GM23338 (cell line): ENCODE results near the gene RMND1. TPM values are rescaled to one million over a fixed set of nuclear protein-coding genes. Genes with fewer than 3 reads are reported as not detected.

Experiments used
- ATAC-seq: fragments of 200-7000 bp; cut with Tn5 transposase; 3 replicates; pipeline ENCODE4 v1.9.1; 2020
- DNase-seq: peaks from one replicate; pipeline ENCODE4 v3.0.0-alpha.2; 2015; ENCODE audit warnings: low spot score
- H2AFZ ChIP-seq: fragments of 200-600 bp; sonication (generic); 2 replicates; pipeline ENCODE4 v1.8.0; 2016; ENCODE audit warnings: antibody characterized with exemption, mild to moderate bottlenecking, moderate library complexity
- H3F3A ChIP-seq: fragments of 200-600 bp; sonication (generic); replicated peaks from 2 replicates; pipeline ENCODE4 v1.8.0; 2017; ENCODE audit warnings: antibody characterized with exemption, mixed run types, low read depth
- H3K27ac ChIP-seq: fragments of 200-600 bp; sonication (generic); 2 replicates; pipeline ENCODE4 v1.6.1; 2016; ENCODE audit warnings: low read depth
- H3K27me3 ChIP-seq: fragments of 200-600 bp; sonication (generic); 2 replicates; pipeline ENCODE4 v1.8.0; 2016; ENCODE audit warnings: mild to moderate bottlenecking, mixed run types, moderate library complexity; ENCODE audit not compliant: insufficient read depth
- H3K36me3 ChIP-seq: fragments of 200-600 bp; sonication (generic); 2 replicates; pipeline ENCODE4 v1.8.0; 2016; ENCODE audit warnings: mild to moderate bottlenecking; ENCODE audit not compliant: insufficient read depth
- H3K4me1 ChIP-seq: fragments of 200-600 bp; sonication (generic); 2 replicates; pipeline ENCODE4 v1.8.0; 2016; ENCODE audit warnings: mild to moderate bottlenecking, moderate library complexity; ENCODE audit not compliant: insufficient read depth
- H3K4me2 ChIP-seq: fragments of 200-600 bp; sonication (generic); 2 replicates; pipeline ENCODE4 v1.7.1; 2017; ENCODE audit warnings: mixed run types
- H3K4me3 ChIP-seq: fragments of 200-600 bp; sonication (generic); 2 replicates; pipeline ENCODE4 v1.6.1; 2016; ENCODE audit warnings: mixed run types
- H3K79me2 ChIP-seq: fragments of 200-600 bp; sonication (generic); replicated peaks from 2 replicates; pipeline ENCODE4 v1.8.0; 2017; ENCODE audit warnings: mild to moderate bottlenecking; ENCODE audit not compliant: insufficient read depth
- H3K9me2 ChIP-seq: fragments of 200-600 bp; sonication (generic); 2 replicates; pipeline ENCODE4 v1.8.0; 2017; ENCODE audit not compliant: insufficient read depth
- H4K20me1 ChIP-seq: fragments of 200-600 bp; sonication (generic); replicated peaks from 2 replicates; pipeline ENCODE4 v1.8.0; 2017; ENCODE audit warnings: mild to moderate bottlenecking; ENCODE audit not compliant: insufficient read depth
- H3K27ac Mint-ChIP-seq: 2 replicates; pipeline ENCODE4 v1.8.0; 2020; ENCODE audit warnings: inconsistent platforms, mild to moderate bottlenecking, moderate library complexity, mixed read lengths
- H3K27me3 Mint-ChIP-seq: 3 replicates; pipeline ENCODE4 v1.8.0; 2022; ENCODE audit warnings: low read depth, mild to moderate bottlenecking, moderate library complexity, mixed read lengths, inconsistent platforms; ENCODE audit not compliant: insufficient read depth, poor library complexity
- H3K36me3 Mint-ChIP-seq: 3 replicates; pipeline ENCODE4 v1.8.0; 2021; ENCODE audit warnings: low read depth, mild to moderate bottlenecking, inconsistent platforms, moderate library complexity, mixed read lengths
- H3K4me1 Mint-ChIP-seq: 3 replicates; pipeline ENCODE4 v1.8.0; 2020; ENCODE audit warnings: mild to moderate bottlenecking, inconsistent platforms, mixed read lengths
- H3K4me3 Mint-ChIP-seq: 3 replicates; pipeline ENCODE4 v1.8.0; 2021; ENCODE audit warnings: moderate library complexity, mild to moderate bottlenecking, inconsistent platforms, mixed read lengths
- H3K9me3 Mint-ChIP-seq: 3 replicates; pipeline ENCODE4 v1.8.0; 2020; ENCODE audit warnings: moderate library complexity, mild to moderate bottlenecking, inconsistent platforms, mixed read lengths
- CREB1 ChIP-seq: fragments of 250-450 bp; sonication (Bioruptor Pico); IDR thresholded peaks from 2 replicates; pipeline ENCODE4 v1.5.0; 2020; ENCODE audit warnings: low read depth, mild to moderate bottlenecking, moderate library complexity
- EZH2 ChIP-seq: fragments of 200-600 bp; sonication (generic); IDR thresholded peaks from one replicate; pipeline ENCODE4 v1.8.0; 2017; ENCODE audit warnings: antibody characterized with exemption, mild to moderate bottlenecking, low read depth; ENCODE audit not compliant: unreplicated experiment
- EZH2phosphoT487 ChIP-seq: fragments of 200-600 bp; sonication (generic); IDR thresholded peaks from one replicate; pipeline ENCODE4 v1.8.1; 2018; ENCODE audit warnings: antibody characterized with exemption; ENCODE audit not compliant: unreplicated experiment
- JUNB ChIP-seq: IDR thresholded peaks from one replicate; pipeline ENCODE4 v1.6.1; 2016; ENCODE audit warnings: antibody characterized with exemption; ENCODE audit not compliant: unreplicated experiment
- POLR2AphosphoS5 ChIP-seq: IDR thresholded peaks from 2 replicates; pipeline ENCODE4 v1.6.1; 2016; ENCODE audit warnings: antibody characterized with exemption, low read depth
- STAT1 ChIP-seq: IDR thresholded peaks from one replicate; pipeline ENCODE4 v1.6.1; 2016; ENCODE audit warnings: antibody characterized with exemption; ENCODE audit not compliant: unreplicated experiment
- ZNF114 ChIP-seq: fragments of 250-450 bp; sonication (Bioruptor Pico); IDR thresholded peaks from 2 replicates; pipeline ENCODE4 v1.5.0; 2020; ENCODE audit warnings: mild to moderate bottlenecking, moderate library complexity
- ZNF331 ChIP-seq: fragments of 250-450 bp; sonication (Bioruptor Pico); IDR thresholded peaks from 2 replicates; pipeline ENCODE4 v1.5.0; 2020; ENCODE audit warnings: low read depth, mild to moderate bottlenecking, moderate library complexity
- polyA plus RNA-seq: library from polyadenylated mRNA; unstranded; fragments of >200 nt; fragmentation: Nextera tagmentation; extraction: Ambion mirVana; gene quantifications from 2 replicates; pipeline ENCODE4 v1.2.1, GENCODE V29; 2016
- total RNA-seq: library from RNA; depleted of rRNA; stranded (reverse); fragments of >200 nt; shearing (Covaris generic); gene quantifications from 2 replicates; pipeline ENCODE4 v1.2.3, GENCODE V29; 2014
- TF ChIP-seq, protein P1 (sequence below), 2 experiments: fragments of 200-600 bp in 1 of 2; sonication (generic) in 1 of 2; conservative IDR thresholded peaks; 2 replicates each; pipeline versions ENCODE4 v1.5.1 to v1.6.1; 2016 to 2017; ENCODE audit warnings: antibody characterized with exemption in 2 of 2, low read depth in 2 of 2, mild to moderate bottlenecking in 2 of 2, moderate library complexity in 1 of 2
- TF ChIP-seq, protein P2 (sequence below): IDR thresholded peaks from one replicate; pipeline ENCODE4 v1.6.1; 2018; ENCODE audit warnings: antibody characterized with exemption; ENCODE audit not compliant: unreplicated experiment
- TF ChIP-seq, protein P3 (sequence below): fragments of 250-450 bp; sonication (Bioruptor Pico); IDR thresholded peaks from 2 replicates; pipeline ENCODE4 v1.5.0; 2020; ENCODE audit warnings: mild to moderate bottlenecking, moderate library complexity
- TF ChIP-seq, protein P4 (sequence below): IDR thresholded peaks from 2 replicates; pipeline ENCODE4 v1.6.1; 2016; ENCODE audit warnings: antibody characterized with exemption

Gene RMND1
- total and polyA plus RNA-seq, 2 experiments from 2014 or later = 27.5 to 34.4 TPM

- Mint-ChIP-seq H3K36me3 (peaks cover 32% of the 10 kb centered on the region), H3K9me3 (no peaks in the 10 kb centered on the region; the same call in 2 of the 3 replicates), H3K4me1 (peaks cover 22% of the 10 kb centered on the region), H3K4me3 (peak overlapping the region; percentile 89), H3K27ac (peak overlapping the region; percentile 97), H3K27me3 (peaks cover 11% of the 10 kb centered on the region)
- Histone ChIP-seq H3K4me1 (peaks cover 23% of the 10 kb centered on the region), H3K79me2 (peaks cover 76% of the 10 kb centered on the region), H3K27ac (peak overlapping the region; percentile 100), H3K27me3 (no peaks in the 10 kb centered on the region), H2AFZ (no peak overlapping the region), H3K36me3 (no peaks in the 10 kb centered on the region), H3K9me2 (peaks cover 3% of the 10 kb centered on the region; the same call in 1 of the 2 replicates), H3K4me3 (peak overlapping the region; percentile 91), H4K20me1 (peaks cover 9% of the 10 kb centered on the region), H3K4me2 (peak overlapping the region; percentile 75), H3F3A (peaks cover 11% of the 10 kb centered on the region)
- ATAC-seq (no peak), DNase-seq (no peak)
- TF ChIP-seq, protein P1, sequence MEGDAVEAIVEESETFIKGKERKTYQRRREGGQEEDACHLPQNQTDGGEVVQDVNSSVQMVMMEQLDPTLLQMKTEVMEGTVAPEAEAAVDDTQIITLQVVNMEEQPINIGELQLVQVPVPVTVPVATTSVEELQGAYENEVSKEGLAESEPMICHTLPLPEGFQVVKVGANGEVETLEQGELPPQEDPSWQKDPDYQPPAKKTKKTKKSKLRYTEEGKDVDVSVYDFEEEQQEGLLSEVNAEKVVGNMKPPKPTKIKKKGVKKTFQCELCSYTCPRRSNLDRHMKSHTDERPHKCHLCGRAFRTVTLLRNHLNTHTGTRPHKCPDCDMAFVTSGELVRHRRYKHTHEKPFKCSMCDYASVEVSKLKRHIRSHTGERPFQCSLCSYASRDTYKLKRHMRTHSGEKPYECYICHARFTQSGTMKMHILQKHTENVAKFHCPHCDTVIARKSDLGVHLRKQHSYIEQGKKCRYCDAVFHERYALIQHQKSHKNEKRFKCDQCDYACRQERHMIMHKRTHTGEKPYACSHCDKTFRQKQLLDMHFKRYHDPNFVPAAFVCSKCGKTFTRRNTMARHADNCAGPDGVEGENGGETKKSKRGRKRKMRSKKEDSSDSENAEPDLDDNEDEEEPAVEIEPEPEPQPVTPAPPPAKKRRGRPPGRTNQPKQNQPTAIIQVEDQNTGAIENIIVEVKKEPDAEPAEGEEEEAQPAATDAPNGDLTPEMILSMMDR (conservative IDR thresholded peaks at IDR 0.05; ENCODE audit: low read depth in 2 of 2) = no peak
- TF ChIP-seq EZH2 (no peak), ZNF331 (CRISPR knock-in tag) (no peak), STAT1 (no peak), JUNB (no peak), POLR2AphosphoS5 (no peak), CREB1 (CRISPR knock-in tag) (no peak), ZNF114 (CRISPR knock-in tag) (no peak), EZH2phosphoT487 (no peak)
- TF ChIP-seq, protein P2, sequence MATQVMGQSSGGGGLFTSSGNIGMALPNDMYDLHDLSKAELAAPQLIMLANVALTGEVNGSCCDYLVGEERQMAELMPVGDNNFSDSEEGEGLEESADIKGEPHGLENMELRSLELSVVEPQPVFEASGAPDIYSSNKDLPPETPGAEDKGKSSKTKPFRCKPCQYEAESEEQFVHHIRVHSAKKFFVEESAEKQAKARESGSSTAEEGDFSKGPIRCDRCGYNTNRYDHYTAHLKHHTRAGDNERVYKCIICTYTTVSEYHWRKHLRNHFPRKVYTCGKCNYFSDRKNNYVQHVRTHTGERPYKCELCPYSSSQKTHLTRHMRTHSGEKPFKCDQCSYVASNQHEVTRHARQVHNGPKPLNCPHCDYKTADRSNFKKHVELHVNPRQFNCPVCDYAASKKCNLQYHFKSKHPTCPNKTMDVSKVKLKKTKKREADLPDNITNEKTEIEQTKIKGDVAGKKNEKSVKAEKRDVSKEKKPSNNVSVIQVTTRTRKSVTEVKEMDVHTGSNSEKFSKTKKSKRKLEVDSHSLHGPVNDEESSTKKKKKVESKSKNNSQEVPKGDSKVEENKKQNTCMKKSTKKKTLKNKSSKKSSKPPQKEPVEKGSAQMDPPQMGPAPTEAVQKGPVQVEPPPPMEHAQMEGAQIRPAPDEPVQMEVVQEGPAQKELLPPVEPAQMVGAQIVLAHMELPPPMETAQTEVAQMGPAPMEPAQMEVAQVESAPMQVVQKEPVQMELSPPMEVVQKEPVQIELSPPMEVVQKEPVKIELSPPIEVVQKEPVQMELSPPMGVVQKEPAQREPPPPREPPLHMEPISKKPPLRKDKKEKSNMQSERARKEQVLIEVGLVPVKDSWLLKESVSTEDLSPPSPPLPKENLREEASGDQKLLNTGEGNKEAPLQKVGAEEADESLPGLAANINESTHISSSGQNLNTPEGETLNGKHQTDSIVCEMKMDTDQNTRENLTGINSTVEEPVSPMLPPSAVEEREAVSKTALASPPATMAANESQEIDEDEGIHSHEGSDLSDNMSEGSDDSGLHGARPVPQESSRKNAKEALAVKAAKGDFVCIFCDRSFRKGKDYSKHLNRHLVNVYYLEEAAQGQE = no peak
- TF ChIP-seq, protein P3, sequence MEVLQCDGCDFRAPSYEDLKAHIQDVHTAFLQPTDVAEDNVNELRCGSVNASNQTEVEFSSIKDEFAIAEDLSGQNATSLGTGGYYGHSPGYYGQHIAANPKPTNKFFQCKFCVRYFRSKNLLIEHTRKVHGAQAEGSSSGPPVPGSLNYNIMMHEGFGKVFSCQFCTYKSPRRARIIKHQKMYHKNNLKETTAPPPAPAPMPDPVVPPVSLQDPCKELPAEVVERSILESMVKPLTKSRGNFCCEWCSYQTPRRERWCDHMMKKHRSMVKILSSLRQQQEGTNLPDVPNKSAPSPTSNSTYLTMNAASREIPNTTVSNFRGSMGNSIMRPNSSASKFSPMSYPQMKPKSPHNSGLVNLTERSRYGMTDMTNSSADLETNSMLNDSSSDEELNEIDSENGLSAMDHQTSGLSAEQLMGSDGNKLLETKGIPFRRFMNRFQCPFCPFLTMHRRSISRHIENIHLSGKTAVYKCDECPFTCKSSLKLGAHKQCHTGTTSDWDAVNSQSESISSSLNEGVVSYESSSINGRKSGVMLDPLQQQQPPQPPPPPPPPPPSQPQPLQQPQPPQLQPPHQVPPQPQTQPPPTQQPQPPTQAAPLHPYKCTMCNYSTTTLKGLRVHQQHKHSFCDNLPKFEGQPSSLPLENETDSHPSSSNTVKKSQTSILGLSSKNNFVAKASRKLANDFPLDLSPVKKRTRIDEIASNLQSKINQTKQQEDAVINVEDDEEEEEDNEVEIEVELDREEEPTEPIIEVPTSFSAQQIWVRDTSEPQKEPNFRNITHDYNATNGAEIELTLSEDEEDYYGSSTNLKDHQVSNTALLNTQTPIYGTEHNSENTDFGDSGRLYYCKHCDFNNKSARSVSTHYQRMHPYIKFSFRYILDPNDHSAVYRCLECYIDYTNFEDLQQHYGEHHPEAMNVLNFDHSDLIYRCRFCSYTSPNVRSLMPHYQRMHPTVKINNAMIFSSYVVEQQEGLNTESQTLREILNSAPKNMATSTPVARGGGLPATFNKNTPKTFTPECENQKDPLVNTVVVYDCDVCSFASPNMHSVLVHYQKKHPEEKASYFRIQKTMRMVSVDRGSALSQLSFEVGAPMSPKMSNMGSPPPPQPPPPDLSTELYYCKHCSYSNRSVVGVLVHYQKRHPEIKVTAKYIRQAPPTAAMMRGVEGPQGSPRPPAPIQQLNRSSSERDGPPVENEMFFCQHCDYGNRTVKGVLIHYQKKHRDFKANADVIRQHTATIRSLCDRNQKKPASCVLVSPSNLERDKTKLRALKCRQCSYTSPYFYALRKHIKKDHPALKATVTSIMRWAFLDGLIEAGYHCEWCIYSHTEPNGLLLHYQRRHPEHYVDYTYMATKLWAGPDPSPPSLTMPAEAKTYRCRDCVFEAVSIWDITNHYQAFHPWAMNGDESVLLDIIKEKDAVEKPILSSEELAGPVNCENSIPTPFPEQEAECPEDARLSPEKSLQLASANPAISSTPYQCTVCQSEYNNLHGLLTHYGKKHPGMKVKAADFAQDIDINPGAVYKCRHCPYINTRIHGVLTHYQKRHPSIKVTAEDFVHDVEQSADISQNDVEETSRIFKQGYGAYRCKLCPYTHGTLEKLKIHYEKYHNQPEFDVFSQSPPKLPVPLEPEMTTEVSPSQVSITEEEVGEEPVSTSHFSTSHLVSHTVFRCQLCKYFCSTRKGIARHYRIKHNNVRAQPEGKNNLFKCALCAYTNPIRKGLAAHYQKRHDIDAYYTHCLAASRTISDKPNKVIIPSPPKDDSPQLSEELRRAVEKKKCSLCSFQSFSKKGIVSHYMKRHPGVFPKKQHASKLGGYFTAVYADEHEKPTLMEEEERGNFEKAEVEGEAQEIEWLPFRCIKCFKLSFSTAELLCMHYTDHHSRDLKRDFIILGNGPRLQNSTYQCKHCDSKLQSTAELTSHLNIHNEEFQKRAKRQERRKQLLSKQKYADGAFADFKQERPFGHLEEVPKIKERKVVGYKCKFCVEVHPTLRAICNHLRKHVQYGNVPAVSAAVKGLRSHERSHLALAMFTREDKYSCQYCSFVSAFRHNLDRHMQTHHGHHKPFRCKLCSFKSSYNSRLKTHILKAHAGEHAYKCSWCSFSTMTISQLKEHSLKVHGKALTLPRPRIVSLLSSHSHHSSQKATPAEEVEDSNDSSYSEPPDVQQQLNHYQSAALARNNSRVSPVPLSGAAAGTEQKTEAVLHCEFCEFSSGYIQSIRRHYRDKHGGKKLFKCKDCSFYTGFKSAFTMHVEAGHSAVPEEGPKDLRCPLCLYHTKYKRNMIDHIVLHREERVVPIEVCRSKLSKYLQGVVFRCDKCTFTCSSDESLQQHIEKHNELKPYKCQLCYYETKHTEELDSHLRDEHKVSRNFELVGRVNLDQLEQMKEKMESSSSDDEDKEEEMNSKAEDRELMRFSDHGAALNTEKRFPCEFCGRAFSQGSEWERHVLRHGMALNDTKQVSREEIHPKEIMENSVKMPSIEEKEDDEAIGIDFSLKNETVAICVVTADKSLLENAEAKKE = no peak
- TF ChIP-seq, protein P4, sequence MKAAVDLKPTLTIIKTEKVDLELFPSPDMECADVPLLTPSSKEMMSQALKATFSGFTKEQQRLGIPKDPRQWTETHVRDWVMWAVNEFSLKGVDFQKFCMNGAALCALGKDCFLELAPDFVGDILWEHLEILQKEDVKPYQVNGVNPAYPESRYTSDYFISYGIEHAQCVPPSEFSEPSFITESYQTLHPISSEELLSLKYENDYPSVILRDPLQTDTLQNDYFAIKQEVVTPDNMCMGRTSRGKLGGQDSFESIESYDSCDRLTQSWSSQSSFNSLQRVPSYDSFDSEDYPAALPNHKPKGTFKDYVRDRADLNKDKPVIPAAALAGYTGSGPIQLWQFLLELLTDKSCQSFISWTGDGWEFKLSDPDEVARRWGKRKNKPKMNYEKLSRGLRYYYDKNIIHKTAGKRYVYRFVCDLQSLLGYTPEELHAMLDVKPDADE = no peak
These were observed 62.8 kb downstream of the RMND1 start for GRCh38 chr6:151388997-151389617.
